ENCODE measurements around the gene PER2. TPM values are rescaled to one million over a fixed set of nuclear protein-coding genes. Genes with fewer than 3 reads are reported as not detected.

Gene PER2
- total RNA-seq, 4 donors from 2014 or later = 4.1 to 7.5 (median 6.7) TPM

DNA sequence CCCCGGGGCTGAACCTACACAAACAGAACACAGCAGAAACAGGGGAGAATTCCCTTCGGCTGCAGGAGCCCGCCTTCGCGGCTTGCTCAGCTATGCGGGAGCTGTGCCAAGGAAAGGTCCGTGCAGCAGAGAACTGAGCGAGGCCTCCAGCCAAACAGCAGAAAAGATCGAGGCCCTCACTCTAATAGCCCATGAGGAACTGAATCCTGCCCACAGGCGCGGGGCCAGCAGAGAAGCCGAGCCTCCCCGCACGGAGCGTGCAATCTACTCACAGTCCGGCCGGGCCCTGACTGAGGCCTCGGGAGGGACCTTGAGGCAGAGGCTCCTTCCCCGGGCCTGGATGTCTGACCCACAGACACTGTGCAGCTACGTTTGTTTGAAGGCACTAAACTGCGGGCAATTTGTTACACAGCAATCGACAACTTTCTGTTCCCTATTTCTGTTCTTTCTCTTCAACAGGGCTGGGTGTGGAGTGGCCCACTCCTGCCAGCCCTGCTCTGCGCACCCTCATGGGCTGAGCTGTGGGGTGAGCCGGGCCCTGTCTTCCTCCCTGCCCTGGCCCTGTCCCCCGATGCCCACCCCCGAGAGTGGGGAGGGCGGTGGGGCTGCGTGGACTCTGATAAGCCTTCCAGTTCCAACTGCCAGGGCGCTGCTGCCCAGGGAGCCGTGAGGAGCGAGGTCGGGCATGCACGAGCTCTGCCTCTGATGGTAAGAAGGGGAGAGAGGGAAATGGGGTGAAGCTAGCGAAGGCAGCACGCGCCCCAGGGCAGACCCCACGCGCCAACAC is 62.3 kb downstream of the PER2 start:
- H3K4me3 ChIP-seq = no peak overlapping the region
- intact Hi-C loops (cut with DNase I; ENCODE audit: low total_unique reads) (no loop called here), in situ Hi-C loops (cut with MboI; ENCODE audit: low sequenced_read_pairs in 4 of 4) (no loop called here)
- H3K27ac ChIP-seq = no peak overlapping the region
- ATAC-seq = no peak
- no peak for DNase-seq
- H3K4me1 ChIP-seq = peaks cover 2 to 6% of the 10 kb centered on the region in 2 donors
- no peaks in the 10 kb centered on the region for H3K9me3 ChIP-seq
- H3K27me3 ChIP-seq = no peaks in the 10 kb centered on the region
- TF ChIP-seq, protein P1, sequence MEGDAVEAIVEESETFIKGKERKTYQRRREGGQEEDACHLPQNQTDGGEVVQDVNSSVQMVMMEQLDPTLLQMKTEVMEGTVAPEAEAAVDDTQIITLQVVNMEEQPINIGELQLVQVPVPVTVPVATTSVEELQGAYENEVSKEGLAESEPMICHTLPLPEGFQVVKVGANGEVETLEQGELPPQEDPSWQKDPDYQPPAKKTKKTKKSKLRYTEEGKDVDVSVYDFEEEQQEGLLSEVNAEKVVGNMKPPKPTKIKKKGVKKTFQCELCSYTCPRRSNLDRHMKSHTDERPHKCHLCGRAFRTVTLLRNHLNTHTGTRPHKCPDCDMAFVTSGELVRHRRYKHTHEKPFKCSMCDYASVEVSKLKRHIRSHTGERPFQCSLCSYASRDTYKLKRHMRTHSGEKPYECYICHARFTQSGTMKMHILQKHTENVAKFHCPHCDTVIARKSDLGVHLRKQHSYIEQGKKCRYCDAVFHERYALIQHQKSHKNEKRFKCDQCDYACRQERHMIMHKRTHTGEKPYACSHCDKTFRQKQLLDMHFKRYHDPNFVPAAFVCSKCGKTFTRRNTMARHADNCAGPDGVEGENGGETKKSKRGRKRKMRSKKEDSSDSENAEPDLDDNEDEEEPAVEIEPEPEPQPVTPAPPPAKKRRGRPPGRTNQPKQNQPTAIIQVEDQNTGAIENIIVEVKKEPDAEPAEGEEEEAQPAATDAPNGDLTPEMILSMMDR (IDR thresholded peaks at IDR 0.05 in 4 of 5, conservative IDR thresholded peaks at IDR 0.05 in 1 of 5) = no peak
- no peak for TF ChIP-seq POLR2A (IDR thresholded peaks at IDR 0.05)
- H3K36me3 ChIP-seq = no peaks in the 10 kb centered on the region

DNA sequence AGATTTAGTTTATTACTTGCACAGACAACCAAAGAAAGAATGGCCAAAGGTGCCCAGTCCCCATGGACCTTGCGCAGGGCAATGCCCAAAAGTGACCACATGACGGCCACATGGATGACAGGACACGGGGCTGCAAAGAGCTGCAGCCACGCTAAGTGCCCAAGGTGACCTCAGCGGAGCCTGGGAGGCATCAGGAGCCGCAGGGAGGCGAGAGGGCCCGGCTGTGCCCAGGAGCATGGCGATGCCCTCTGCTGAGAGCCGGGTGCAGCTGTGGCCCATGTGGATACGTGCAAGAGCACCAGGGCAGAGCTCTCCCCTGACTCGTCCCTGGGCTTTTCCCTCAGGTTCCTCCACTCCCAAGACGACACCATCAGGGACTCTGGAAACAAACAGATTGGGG is 63.3 kb downstream of the PER2 start:
- Histone ChIP-seq H3K4me3 (no peak overlapping the region), H3K27me3 (no peaks in the 10 kb centered on the region), H3K4me1 (peaks cover 0 to 5% of the 10 kb centered on the region in 2 donors), H3K36me3 (no peaks in the 10 kb centered on the region), H3K9me3 (no peaks in the 10 kb centered on the region), H3K27ac (no peak overlapping the region)
- intact Hi-C loops (cut with DNase I; ENCODE audit: low total_unique reads) = no loop called here
- TF ChIP-seq POLR2A (IDR thresholded peaks at IDR 0.05) = no peak
- TF ChIP-seq, protein P1 (IDR thresholded peaks at IDR 0.05 in 4 of 5, conservative IDR thresholded peaks at IDR 0.05 in 1 of 5) = no peak
- in situ Hi-C loops (cut with MboI; ENCODE audit: low sequenced_read_pairs in 4 of 4) = no loop called here
- ATAC-seq = no peak
- no peak for DNase-seq

DNA sequence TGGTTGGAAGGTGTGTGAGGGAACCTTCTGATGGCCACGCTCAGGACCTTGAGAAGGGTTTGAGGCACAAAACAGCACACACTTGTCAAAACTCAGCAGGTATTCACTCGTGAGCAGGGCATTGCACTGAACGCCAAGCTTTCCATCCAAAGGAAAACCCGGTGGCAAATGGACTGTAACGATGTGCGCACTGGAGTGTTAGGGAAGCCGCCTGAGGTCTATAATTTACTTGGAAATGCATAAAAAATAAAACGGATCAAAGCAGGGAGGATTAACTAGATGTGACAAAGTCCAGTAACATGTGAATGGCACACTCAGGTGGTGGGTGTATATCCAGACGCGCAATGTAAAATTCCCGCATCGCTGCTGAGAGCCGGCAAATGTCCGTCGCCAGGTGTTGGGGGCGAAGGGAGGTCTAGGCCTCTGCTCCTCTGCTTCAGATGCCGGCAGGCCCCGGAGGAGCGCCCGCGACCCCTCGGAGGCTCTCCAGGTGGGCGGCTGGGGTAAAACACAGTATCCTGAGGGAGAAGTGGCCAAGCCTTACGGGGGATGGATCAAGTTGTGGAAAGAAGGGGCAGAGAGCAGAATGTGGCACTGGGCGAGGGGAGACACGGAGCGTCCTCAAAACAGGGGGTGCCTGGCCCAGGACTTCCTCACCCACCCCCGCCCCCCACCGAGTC is 63.9 kb downstream of the PER2 start:
- Histone ChIP-seq H3K4me1 (peaks cover 0 to 5% of the 10 kb centered on the region in 2 donors), H3K4me3 (no peak overlapping the region), H3K27me3 (no peaks in the 10 kb centered on the region), H3K27ac (no peak overlapping the region), H3K36me3 (no peaks in the 10 kb centered on the region), H3K9me3 (no peaks in the 10 kb centered on the region)
- intact Hi-C loops (cut with DNase I; ENCODE audit: low total_unique reads) = no loop called here
- TF ChIP-seq POLR2A (IDR thresholded peaks at IDR 0.05) = no peak
- TF ChIP-seq, protein P1 (IDR thresholded peaks at IDR 0.05 in 4 of 5, conservative IDR thresholded peaks at IDR 0.05 in 1 of 5) = no peak
- in situ Hi-C loops (cut with MboI; ENCODE audit: low sequenced_read_pairs in 4 of 4) = no loop called here
- DNase-seq = no peak
- ATAC-seq = no peak

DNA sequence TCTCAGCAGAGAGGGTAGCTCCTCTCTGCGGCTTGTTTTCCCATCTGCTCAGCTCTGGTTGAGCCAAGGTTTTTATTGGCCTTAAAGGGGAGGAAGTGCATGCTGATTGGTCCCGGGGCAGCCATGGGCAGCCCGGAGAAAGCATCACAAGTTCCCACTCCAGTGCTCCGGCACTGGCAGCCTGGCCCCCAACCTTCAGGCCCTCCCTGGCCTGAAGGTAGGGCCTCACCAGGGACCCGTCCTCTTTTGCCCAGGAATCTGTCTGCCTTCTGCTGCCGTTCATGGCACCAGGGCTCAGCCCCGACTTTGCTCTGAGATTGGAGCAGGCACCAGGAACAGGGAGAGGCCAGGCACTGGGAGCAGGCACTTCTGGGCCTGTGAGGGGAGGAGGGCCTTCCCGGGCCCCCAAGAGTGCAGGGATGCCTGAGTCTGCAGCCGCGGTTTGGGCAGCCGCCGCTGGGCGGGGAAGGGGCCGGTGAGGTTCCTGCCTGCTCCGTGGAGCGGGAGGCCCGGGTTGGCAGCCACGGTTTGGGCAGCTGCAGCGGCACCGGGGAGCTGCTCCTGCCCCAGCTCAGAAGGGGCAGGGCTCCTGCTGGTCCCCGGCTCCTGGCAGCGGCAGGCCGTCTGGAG is 67.4 kb downstream of the PER2 start:
- ATAC-seq (peak in 1 of 2 donors; percentile 33), DNase-seq (no peak)
- Histone ChIP-seq H3K36me3 (no peaks in the 10 kb centered on the region), H3K4me3 (peak overlapping the region in 3 of 4 donors; percentile 29 to 40 (median 36)), H3K27ac (peak overlapping the region in 2 of 4 donors; percentile 43 to 59), H3K4me1 (peaks cover 16 to 19% of the 10 kb centered on the region in 2 donors), H3K27me3 (no peaks in the 10 kb centered on the region), H3K9me3 (no peaks in the 10 kb centered on the region)
- TF ChIP-seq POLR2A (IDR thresholded peaks at IDR 0.05) = peak in 1 of 2 donors; percentile 21
- TF ChIP-seq, protein P1 (IDR thresholded peaks at IDR 0.05 in 4 of 5, conservative IDR thresholded peaks at IDR 0.05 in 1 of 5) = no peak
- intact Hi-C loops (cut with DNase I; ENCODE audit: low total_unique reads) = no loop called here
- in situ Hi-C loops (cut with MboI; ENCODE audit: low sequenced_read_pairs in 4 of 4) = no loop called here

Measured in gastrocnemius medialis (tissue), 4 donors.